Motor neuron (in vitro differentiated cells): ENCODE measurements around the gene TMEM35A. TPM values are rescaled to one million over a fixed set of nuclear protein-coding genes. Genes with fewer than 3 reads are reported as not detected.
A peak's percentile ranks its signal among the peaks of the same experiment; 100 is the strongest.

Experiments
- ATAC-seq, 8 experiments: fragments of 200-7000 bp; cut with Tn5 transposase; replicated peaks in 6 of 8; 2 replicates each; pipeline ENCODE4 v1.8.0; 2021; ENCODE audit warnings: mild to moderate bottlenecking in 8 of 8, moderate library complexity in 8 of 8
- H3K27ac ChIP-seq, 2 donors: fragments of 250-450 bp; sonication (Bioruptor Pico); 2 replicates each; pipeline ENCODE4 v1.9.0; 2021; ENCODE audit warnings: antibody characterized with exemption in 2 of 2, mild to moderate bottlenecking in 2 of 2, moderate library complexity in 1 of 2
- H3K4me1 ChIP-seq, 2 donors: fragments of 250-450 bp; sonication (Bioruptor Pico); replicated peaks in 1 of 2; 2 replicates each; pipeline ENCODE4 v1.6.1; 2021; ENCODE audit warnings: antibody characterized with exemption in 2 of 2, mild to moderate bottlenecking in 2 of 2, moderate library complexity in 1 of 2
- H3K4me3 ChIP-seq, 5 donors: fragments of 250-450 bp; sonication (Bioruptor Pico); 2 replicates each; pipeline ENCODE4 v1.9.0; 2021; ENCODE audit warnings: antibody characterized with exemption in 5 of 5, mild to moderate bottlenecking in 5 of 5, moderate library complexity in 4 of 5
- WGBS, 10 experiments: fragments of 450-650 bp; shearing (Covaris generic); methylation state at CpG; one replicate each; pipeline ENCODE4 v1.0.0; 2022; 5-methylcytosine and 5-hydroxymethylcytosine counted together
- in situ Hi-C, 9 experiments: fragments of 400-800 bp; cut with MboI; loops; one replicate each; pipeline ENCODE4 v1.15.0; 2021; ENCODE audit warnings: low sequenced_read_pairs in 9 of 9, low pct_unique_long_range_greater_than_20kb in 2 of 9; ENCODE audit not compliant: unreplicated experiment in 9 of 9
- total RNA-seq, 8 experiments: library from RNA; unstranded; fragments of 300-600 nt; gene quantifications; 2 replicates each; pipeline versions ENCODE4 v1.2.3 to v1.2.4, GENCODE V29; 2022

Gene TMEM35A
- total RNA-seq, 8 experiments from 2014 or later, result 0.45 to 58.0 (median 24.6) TPM; not detected in 1

GRCh38 chrX:101080326-101081124, 1.8 kb downstream of the TMEM35A start:
- Histone ChIP-seq H3K27ac (peak overlapping the region in 1 of 2 donors; percentile 43), H3K4me3 (peak overlapping the region; percentile 50 to 84 (median 72)), H3K4me1 (peaks cover 0 to 4% of the 10 kb centered on the region in 2 donors)
- in situ Hi-C loops, result no loop called here
- ATAC-seq, result peak in 7 of 8 experiments; percentile 19 to 65 (median 35)
- WGBS, 10 experiments, result 25 to 100% (median 80%) methylated on average over 1 of the region's 3 CpGs; no CpG with 5 or more reads in 7 of the 10 experiments

GRCh38 chrX:101081231-101081630, 2.6 kb downstream of the TMEM35A start:
- Histone ChIP-seq H3K4me3 (peak overlapping the region; percentile 50 to 84 (median 72)), H3K4me1 (peaks cover 0 to 4% of the 10 kb centered on the region in 2 donors), H3K27ac (no peak overlapping the region)
- in situ Hi-C loops, result no loop called here
- ATAC-seq, result peak in 6 of 8 experiments; percentile 9 to 65 (median 21)
- WGBS, 10 experiments, result 40 to 43% methylated on average over 1 to 2 of the region's 3 CpGs; no CpG with 5 or more reads in 8 of the 10 experiments

GRCh38 chrX:101091817-101092216, 13.1 kb downstream of the TMEM35A start:
- no peak for ATAC-seq
- H3K4me1 ChIP-seq, result no peaks in the 10 kb centered on the region
- in situ Hi-C loops, result no loop called here
- H3K27ac ChIP-seq, result no peak overlapping the region
- no peak overlapping the region for H3K4me3 ChIP-seq
- 56 to 100% (median 60%) methylated on average over 1 of the region's 1 CpG; no CpG with 5 or more reads in 7 of the 10 experiments for WGBS, 10 experiments

- H3K27ac ChIP-seq, result peak within 1 kb of the TSS; percentile 63 to 71
- no peaks in the 10 kb centered on the region for H3K4me1 ChIP-seq
- H3K4me3 ChIP-seq, result peak within 1 kb of the TSS; percentile 46 to 51 (median 49)
- in situ Hi-C loops, result no loop called here
- WGBS, 10 experiments, result 0 to 46% (median 0%) methylated on average over 1 to 20 of the region's 48 CpGs; no CpG with 5 or more reads in 4 of the 10 experiments
- peak; percentile 97 to 100 (median 99) for ATAC-seq
Observed at GRCh38 chrX:101097546-101098453, 19.1 kb downstream of the TMEM35A start, which contains the start of gene CENPI. Gene CENPI, plus strand, starts transcription at chrX:101098204. Its CDS starts 2,867 bp downstream, at chrX:101101071.

GRCh38 chrX:101108284-101108683, 29.6 kb downstream of the TMEM35A start:
- Histone ChIP-seq H3K4me1 (no peaks in the 10 kb centered on the region), H3K27ac (no peak overlapping the region), H3K4me3 (no peak overlapping the region)
- in situ Hi-C loops, result no loop called here
- ATAC-seq, result no peak
- WGBS, 10 experiments, result 67% methylated on average over 4 of the region's 4 CpGs; no CpG with 5 or more reads in 9 of the 10 experiments

- in situ Hi-C loops, result no loop called here
- WGBS, 10 experiments, result 60 to 100% (median 83%) methylated on average over 1 to 3 of the region's 3 CpGs; no CpG with 5 or more reads in 4 of the 10 experiments
- H3K27ac ChIP-seq, result no peak overlapping the region
- no peak overlapping the region for H3K4me3 ChIP-seq
- no peak for ATAC-seq
- no peaks in the 10 kb centered on the region for H3K4me1 ChIP-seq
Observed at GRCh38 chrX:101117701-101118100, 39.0 kb downstream of the TMEM35A start.

- ATAC-seq, result no peak
- 53 to 100% (median 80%) methylated on average over 1 to 2 of the region's 2 CpGs; no CpG with 5 or more reads in 3 of the 10 experiments for WGBS, 10 experiments
Observed at GRCh38 chrX:101136235-101136634, 57.6 kb downstream of the TMEM35A start.

More at GRCh38 chrX:101136235-101136634, 57.6 kb downstream of the TMEM35A start:
- no peaks in the 10 kb centered on the region for H3K4me1 ChIP-seq
- no peak overlapping the region for H3K27ac ChIP-seq
- in situ Hi-C loops, result no loop called here
- no peak overlapping the region for H3K4me3 ChIP-seq

Other genes with a start within 250 kb of the TMEM35A start
- gene NOX1, start 204.5 kb upstream of the TMEM35A start, total RNA-seq, result not detected
- gene XKRX, start 150.0 kb upstream of the TMEM35A start, total RNA-seq, result under 1 TPM; 0.05 to 0.24 (median 0.14) TPM
- gene ARL13A, start 109.2 kb upstream of the TMEM35A start, total RNA-seq, result not detected
- gene TRMT2B, start 26.8 kb upstream of the TMEM35A start, total RNA-seq, result 10 to 100 TPM in 2 of 8 experiments, 1 to 10 TPM in 6; 2.7 to 17.5 (median 6.4) TPM
- gene CENPI, start 19.3 kb downstream of the TMEM35A start, total RNA-seq, result 10 to 100 TPM in 2 of 8 experiments, 1 to 10 TPM in 4, under 1 TPM in 2; 0.20 to 13.6 (median 2.3) TPM
- gene DRP2, start 140.9 kb downstream of the TMEM35A start, total RNA-seq, result 1 to 10 TPM in 5 of 8 experiments, under 1 TPM in 2, not detected in 1; 0.27 to 5.3 (median 1.9) TPM
- gene TAF7L, start 212.5 kb downstream of the TMEM35A start, total RNA-seq, result 1 to 10 TPM in 1 of 8 experiments, under 1 TPM in 7; 0.07 to 1.7 (median 0.22) TPM